ENCODE results near the gene CENPM. TPM values are rescaled to one million over a fixed set of nuclear protein-coding genes. Genes with fewer than 3 reads are reported as not detected.

The CENPM gene
- total RNA-seq, 2 donors from 2014 or later: 28.5 to 43.1 TPM

- no peaks in the 10 kb centered on the region for H3K9me3 ChIP-seq (ENCODE audit: control insufficient read depth, low read length)
- Mint-ChIP-seq H3K9me3 (no peaks in the 10 kb centered on the region), H3K36me3 (ENCODE audit: low read depth) (no peaks in the 10 kb centered on the region), H3K4me3 (peak overlapping the region; percentile 43), H3K4me1 (peaks cover 7% of the 10 kb centered on the region), H3K27ac (no peak overlapping the region), H3K27me3 (ENCODE audit: insufficient read depth) (peaks cover 73% of the 10 kb centered on the region)
- 92 to 93% methylated on average over 19 to 23 of the region's 23 CpGs for WGBS, 2 experiments (ENCODE audit: insufficient coverage in 1 of 2, insufficient read length in 1 of 2)
- H3K27ac ChIP-seq (ENCODE audit: low read depth, low read length): no peak overlapping the region
- no peak for DNase-seq
- no peaks in the 10 kb centered on the region for H3K4me1 ChIP-seq (ENCODE audit: control insufficient read depth, insufficient read depth, low read length)
- H3K4me3 ChIP-seq (ENCODE audit: low read length): no peak overlapping the region
- H3K36me3 ChIP-seq (ENCODE audit: control insufficient read depth, insufficient read depth, low read length): no peaks in the 10 kb centered on the region
- H3K9ac ChIP-seq (ENCODE audit: extremely low read depth, low read length, poor library complexity, severe bottlenecking): no peak overlapping the region
- peaks cover 70% of the 10 kb centered on the region for H3K27me3 ChIP-seq (ENCODE audit: control insufficient read depth, insufficient read depth, low read length, poor library complexity, severe bottlenecking)
- no peak for TF ChIP-seq CTCF (conservative IDR thresholded peaks at IDR 0.05)
These were observed 28.8 kb downstream of the CENPM start for GRCh38 chr22:41917903-41918791.

- H3K27ac ChIP-seq (ENCODE audit: low read depth, low read length): no peak overlapping the region
- H3K27me3 Mint-ChIP-seq (ENCODE audit: insufficient read depth): peaks cover 76% of the 10 kb centered on the region
- H3K36me3 Mint-ChIP-seq (ENCODE audit: low read depth): no peaks in the 10 kb centered on the region
- no peaks in the 10 kb centered on the region for H3K4me1 ChIP-seq (ENCODE audit: control insufficient read depth, insufficient read depth, low read length)
- no peaks in the 10 kb centered on the region for H3K9me3 Mint-ChIP-seq
- TF ChIP-seq CTCF (conservative IDR thresholded peaks at IDR 0.05): no peak
- H3K4me1 Mint-ChIP-seq: peaks cover 7% of the 10 kb centered on the region
- H3K27ac Mint-ChIP-seq: no peak overlapping the region
- H3K9ac ChIP-seq (ENCODE audit: extremely low read depth, low read length, poor library complexity, severe bottlenecking): no peak overlapping the region
- peaks cover 74% of the 10 kb centered on the region for H3K27me3 ChIP-seq (ENCODE audit: control insufficient read depth, insufficient read depth, low read length, poor library complexity, severe bottlenecking)
- whole genome bisulfite sequencing, 2 experiments (ENCODE audit: insufficient coverage in 1 of 2, insufficient read length in 1 of 2): 84 to 94% methylated on average over 3 to 11 of the region's 11 CpGs
- no peak overlapping the region for H3K4me3 ChIP-seq (ENCODE audit: low read length)
- no peaks in the 10 kb centered on the region for H3K36me3 ChIP-seq (ENCODE audit: control insufficient read depth, insufficient read depth, low read length)
- no peak for DNase-seq
- no peaks in the 10 kb centered on the region for H3K9me3 ChIP-seq (ENCODE audit: control insufficient read depth, low read length)
- H3K4me3 Mint-ChIP-seq: no peak overlapping the region
These were observed 29.5 kb downstream of the CENPM start for GRCh38 chr22:41917375-41917902.

GRCh38 chr22:41916745-41917358 is 30.1 kb downstream of the CENPM start:
- 59 to 71% methylated on average over 6 to 10 of the region's 10 CpGs for WGBS, 2 experiments (ENCODE audit: insufficient coverage in 1 of 2, insufficient read length in 1 of 2)

More at GRCh38 chr22:41916745-41917358, 30.1 kb downstream of the CENPM start:
- Histone ChIP-seq H3K4me1 (ENCODE audit: control insufficient read depth, insufficient read depth, low read length) (no peaks in the 10 kb centered on the region), H3K9me3 (ENCODE audit: control insufficient read depth, low read length) (no peaks in the 10 kb centered on the region), H3K27me3 (ENCODE audit: control insufficient read depth, insufficient read depth, low read length, poor library complexity, severe bottlenecking) (peaks cover 80% of the 10 kb centered on the region), H3K9ac (ENCODE audit: extremely low read depth, low read length, poor library complexity, severe bottlenecking) (no peak overlapping the region), H3K4me3 (ENCODE audit: low read length) (no peak overlapping the region), H3K36me3 (ENCODE audit: control insufficient read depth, insufficient read depth, low read length) (no peaks in the 10 kb centered on the region), H3K27ac (ENCODE audit: low read depth, low read length) (no peak overlapping the region)
- DNase-seq: no peak
- TF ChIP-seq CTCF (conservative IDR thresholded peaks at IDR 0.05): no peak
- H3K36me3 Mint-ChIP-seq (ENCODE audit: low read depth): no peaks in the 10 kb centered on the region
- H3K27ac Mint-ChIP-seq: no peak overlapping the region
- no peaks in the 10 kb centered on the region for H3K9me3 Mint-ChIP-seq
- peaks cover 76% of the 10 kb centered on the region for H3K27me3 Mint-ChIP-seq (ENCODE audit: insufficient read depth)
- H3K4me3 Mint-ChIP-seq: no peak overlapping the region
- H3K4me1 Mint-ChIP-seq: peaks cover 7% of the 10 kb centered on the region
